ENCODE measurements around the gene MYO7B. TPM values are rescaled to one million over a fixed set of nuclear protein-coding genes. Genes with fewer than 3 reads are reported as not detected.

The MYO7B gene
- total and polyA plus RNA-seq, 8 donors: 0.61 to 2.4 (median 1.00) TPM

DNA sequence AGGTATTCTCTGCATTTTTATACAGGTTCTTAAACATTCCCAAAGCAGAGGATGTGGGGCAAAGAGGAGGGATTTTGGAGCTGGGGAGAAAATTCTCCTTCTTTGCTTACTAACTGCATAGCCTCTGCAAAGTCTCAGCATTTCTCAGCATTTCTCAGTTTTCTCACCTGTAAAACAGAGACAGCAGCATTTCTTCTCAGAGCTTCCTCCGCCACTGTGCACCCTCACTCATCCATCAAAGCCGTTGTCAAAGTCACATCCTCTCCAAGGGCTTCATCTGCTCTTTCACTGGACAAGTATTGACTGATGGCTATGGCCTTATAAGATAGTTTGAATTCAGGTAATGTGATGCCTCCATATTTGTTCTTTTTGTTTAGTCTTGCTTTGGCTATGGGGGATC, 17.4 kb downstream of the MYO7B start:
- Histone ChIP-seq H3K27me3 (no peaks in the 10 kb centered on the region), H3K36me3 (no peaks in the 10 kb centered on the region), H3K9me3 (peaks cover 0 to 16% of the 10 kb centered on the region in 2 donors), H3K27ac (no peak overlapping the region), H3K4me1 (no peaks in the 10 kb centered on the region), H3K4me3 (no peak overlapping the region)
- TF ChIP-seq, protein P1, sequence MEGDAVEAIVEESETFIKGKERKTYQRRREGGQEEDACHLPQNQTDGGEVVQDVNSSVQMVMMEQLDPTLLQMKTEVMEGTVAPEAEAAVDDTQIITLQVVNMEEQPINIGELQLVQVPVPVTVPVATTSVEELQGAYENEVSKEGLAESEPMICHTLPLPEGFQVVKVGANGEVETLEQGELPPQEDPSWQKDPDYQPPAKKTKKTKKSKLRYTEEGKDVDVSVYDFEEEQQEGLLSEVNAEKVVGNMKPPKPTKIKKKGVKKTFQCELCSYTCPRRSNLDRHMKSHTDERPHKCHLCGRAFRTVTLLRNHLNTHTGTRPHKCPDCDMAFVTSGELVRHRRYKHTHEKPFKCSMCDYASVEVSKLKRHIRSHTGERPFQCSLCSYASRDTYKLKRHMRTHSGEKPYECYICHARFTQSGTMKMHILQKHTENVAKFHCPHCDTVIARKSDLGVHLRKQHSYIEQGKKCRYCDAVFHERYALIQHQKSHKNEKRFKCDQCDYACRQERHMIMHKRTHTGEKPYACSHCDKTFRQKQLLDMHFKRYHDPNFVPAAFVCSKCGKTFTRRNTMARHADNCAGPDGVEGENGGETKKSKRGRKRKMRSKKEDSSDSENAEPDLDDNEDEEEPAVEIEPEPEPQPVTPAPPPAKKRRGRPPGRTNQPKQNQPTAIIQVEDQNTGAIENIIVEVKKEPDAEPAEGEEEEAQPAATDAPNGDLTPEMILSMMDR (IDR thresholded peaks at IDR 0.05): no peak
- DNase-seq: no peak
- ATAC-seq: no peak
- intact Hi-C loops (cut with DNase I): no loop called here

DNA sequence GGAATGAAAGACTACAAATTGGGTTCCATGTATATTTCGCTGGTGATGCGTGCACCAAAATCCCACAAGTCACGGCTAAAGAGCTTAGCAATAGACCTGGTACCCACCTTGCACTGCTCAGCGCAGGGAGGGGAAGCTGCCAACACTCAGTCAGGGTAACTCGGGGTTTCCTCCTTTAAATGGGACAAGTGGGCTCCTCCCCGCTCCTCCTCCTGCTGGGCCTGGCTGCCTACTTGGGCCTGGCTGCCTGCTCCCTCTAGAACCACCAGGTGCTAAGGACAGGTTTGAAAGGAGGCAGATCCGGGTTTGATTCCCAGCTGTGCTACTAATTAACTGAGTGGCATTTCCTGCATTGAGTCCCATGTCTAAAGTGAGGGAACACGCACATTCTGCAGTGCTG, 23.4 kb downstream of the MYO7B start:
- ATAC-seq (no peak), DNase-seq (no peak)
- Histone ChIP-seq H3K27me3 (no peaks in the 10 kb centered on the region), H3K9me3 (peaks cover 0 to 16% of the 10 kb centered on the region in 2 donors), H3K27ac (no peak overlapping the region), H3K36me3 (no peaks in the 10 kb centered on the region), H3K4me3 (no peak overlapping the region), H3K4me1 (peaks cover 0 to 1% of the 10 kb centered on the region in 2 donors)
- TF ChIP-seq, protein P1 (IDR thresholded peaks at IDR 0.05): no peak
- intact Hi-C loops (cut with DNase I): no loop called here

DNA sequence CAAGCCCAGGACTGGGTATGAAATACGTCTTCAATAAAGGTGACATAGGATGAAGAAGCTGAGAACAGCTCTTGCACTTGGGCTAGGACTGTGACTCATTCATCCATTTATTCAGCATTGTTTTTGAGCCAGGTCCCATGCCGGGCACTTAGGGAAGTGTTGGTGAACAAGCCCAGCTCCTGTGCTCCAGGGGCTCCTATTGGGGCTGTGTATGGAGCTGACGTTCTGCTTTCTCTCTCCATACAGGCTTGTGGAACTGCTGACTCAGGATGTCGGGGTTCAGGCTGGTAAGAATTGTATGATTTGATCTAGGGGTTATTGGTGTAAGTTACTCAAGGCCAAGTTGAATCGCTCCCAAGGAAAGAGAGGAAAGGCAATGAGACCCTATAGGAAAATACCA, 24.0 kb downstream of the MYO7B start:
- TF ChIP-seq, protein P1 (IDR thresholded peaks at IDR 0.05): no peak
- no peak for ATAC-seq
- intact Hi-C loops (cut with DNase I): no loop called here
- Histone ChIP-seq H3K9me3 (peaks cover 0 to 16% of the 10 kb centered on the region in 2 donors), H3K36me3 (no peaks in the 10 kb centered on the region), H3K4me3 (no peak overlapping the region), H3K27ac (no peak overlapping the region), H3K4me1 (peaks cover 0 to 6% of the 10 kb centered on the region in 2 donors), H3K27me3 (no peaks in the 10 kb centered on the region)
- no peak for DNase-seq

DNA sequence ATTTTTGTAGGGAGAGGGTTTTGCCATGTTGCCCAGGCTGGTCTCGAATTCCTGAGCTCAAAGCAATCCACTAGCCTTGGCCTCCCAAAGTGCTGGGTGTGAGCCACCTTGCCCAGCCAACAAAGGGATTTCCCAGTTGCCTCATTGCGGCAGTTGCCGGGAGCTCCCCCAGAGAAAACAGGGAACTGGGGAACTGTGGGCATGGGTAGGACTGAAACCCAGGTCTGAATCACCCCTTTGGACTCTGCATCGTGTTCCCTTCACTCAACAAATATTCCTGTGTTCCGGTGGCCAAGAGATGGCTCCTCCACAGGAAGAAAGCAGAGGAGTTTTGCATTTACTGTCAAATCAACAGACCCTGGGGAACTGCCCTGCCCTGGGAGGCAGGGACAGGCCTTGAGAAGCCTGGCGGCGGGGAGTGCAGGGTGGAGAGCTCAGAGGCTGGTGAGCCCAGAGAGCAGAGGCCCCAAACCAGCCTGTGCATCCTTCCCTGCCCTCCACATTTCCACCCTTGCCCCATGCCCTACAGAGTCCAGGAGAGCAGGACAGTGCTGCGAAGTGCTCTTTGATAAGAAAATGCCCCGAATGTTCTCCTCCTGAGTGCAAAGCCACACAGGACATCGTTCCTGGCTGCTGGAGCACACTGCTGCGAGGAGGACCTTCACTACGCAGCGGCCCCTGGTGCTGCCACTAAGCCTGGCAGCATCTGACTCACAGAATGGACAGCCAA, 24.9 kb downstream of the MYO7B start:
- DNase-seq (no peak), ATAC-seq (no peak)
- Histone ChIP-seq H3K27ac (no peak overlapping the region), H3K4me1 (peaks cover 0 to 6% of the 10 kb centered on the region in 2 donors), H3K9me3 (peaks cover 0 to 16% of the 10 kb centered on the region in 2 donors), H3K27me3 (no peaks in the 10 kb centered on the region), H3K4me3 (no peak overlapping the region), H3K36me3 (no peaks in the 10 kb centered on the region)
- intact Hi-C loops (cut with DNase I): no loop called here
- TF ChIP-seq, protein P1 (IDR thresholded peaks at IDR 0.05): no peak

DNA sequence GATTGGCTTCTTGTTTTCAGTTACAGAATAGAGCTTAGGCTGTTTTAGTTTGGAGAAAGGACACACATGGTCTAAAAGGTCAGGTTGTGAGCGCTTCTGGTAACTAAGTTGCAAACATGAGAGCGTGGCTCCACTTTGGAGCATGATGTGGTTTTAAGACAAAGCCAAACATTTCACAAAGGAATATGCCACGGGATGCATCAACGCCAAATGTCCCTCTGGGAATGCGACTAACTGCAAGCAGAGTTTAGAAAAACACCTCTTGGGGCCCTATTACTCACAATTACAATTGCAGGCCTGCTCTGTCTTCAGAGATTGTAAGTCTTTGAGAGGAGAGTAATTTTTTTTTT, 25.4 kb downstream of the MYO7B start:
- ATAC-seq (no peak), DNase-seq (no peak)
- TF ChIP-seq, protein P1 (IDR thresholded peaks at IDR 0.05): no peak
- no peaks in the 10 kb centered on the region for H3K27me3 ChIP-seq
- peaks cover 0 to 6% of the 10 kb centered on the region in 2 donors for H3K4me1 ChIP-seq
- no peak overlapping the region for H3K27ac ChIP-seq
- intact Hi-C loops (cut with DNase I): no loop called here
- peaks cover 0 to 13% of the 10 kb centered on the region in 2 donors for H3K9me3 ChIP-seq
- H3K4me3 ChIP-seq: no peak overlapping the region
- H3K36me3 ChIP-seq: no peaks in the 10 kb centered on the region
